B cell (primary cell): ENCODE results near the gene MED15. TPM values are rescaled to one million over a fixed set of nuclear protein-coding genes. Genes with fewer than 3 reads are reported as not detected.
"Not testable (repeated sequence)": the region's sequence is repeated elsewhere in the genome, so short reads cannot be mapped to it uniquely, and the experiment has no call there.

ENCODE experiments used
- ATAC-seq: fragments of 200-7000 bp; cut with Tn5 transposase; one replicate; pipeline ENCODE4 v1.10.0; 2021; ENCODE audit warnings: low read depth, mild to moderate bottlenecking, moderate number of reproducible peaks, moderate library complexity
- CTCF ChIA-PET: fragments of 350-600 bp; sonication (Branson Sonifier 250); formaldehyde crosslinking; loops from one replicate; lab custom pipeline; 2021; ENCODE audit warnings: antibody characterized with exemption, inconsistent platforms; lab: Charles Lee
- POLR2A ChIA-PET: fragments of 350-600 bp; sonication (Branson Sonifier 250); formaldehyde crosslinking; loops from one replicate; lab custom pipeline; 2021; ENCODE audit warnings: antibody characterized with exemption; lab: Charles Lee
- DNase-seq: peaks from one replicate; pipeline ENCODE4 v3.0.0; 2013
- H2AFZ ChIP-seq: 2 replicates; pipeline ENCODE4 v1.6.1; 2012; ENCODE audit warnings: mild to moderate bottlenecking, low read depth, low read length; ENCODE audit not compliant: insufficient read depth, poor library complexity, severe bottlenecking
- H3K27ac ChIP-seq, 2 donors: 1 replicate in 1 of 2; 2 replicates in 1 of 2; pipeline ENCODE4 v1.5.1; 2012 to 2013; ENCODE audit warnings: low read length in 2 of 2, mild to moderate bottlenecking in 2 of 2, moderate library complexity in 1 of 2
- H3K27me3 ChIP-seq, 4 experiments: fragments of 200-600 bp in 1 of 4; sonication (generic) in 1 of 4; replicated peaks in 1 of 4; 1 replicate in 2 of 4; 2 replicates in 2 of 4; pipeline versions ENCODE4 v1.6.1 to v1.7.0; 2013 to 2016; ENCODE audit warnings: low read length in 3 of 4, mild to moderate bottlenecking in 2 of 4, mixed read lengths in 1 of 4, moderate library complexity in 1 of 4; ENCODE audit not compliant: insufficient read depth in 4 of 4, control insufficient read depth in 3 of 4; ENCODE audit errors: control extremely low read depth in 1 of 4
- H3K36me3 ChIP-seq, 2 experiments: replicated peaks in 1 of 2; 1 replicate in 1 of 2; 2 replicates in 1 of 2; pipeline versions ENCODE4 v1.6.1 to v1.7.1; 2013; ENCODE audit warnings: low read length in 1 of 2; ENCODE audit not compliant: insufficient read depth in 2 of 2, control insufficient read depth in 1 of 2; ENCODE audit errors: control extremely low read depth in 1 of 2, extremely low read depth in 1 of 2
- H3K4me1 ChIP-seq, 2 donors: fragments of 200-600 bp in 1 of 2; sonication (generic) in 1 of 2; 1 replicate in 1 of 2; 2 replicates in 1 of 2; pipeline versions ENCODE4 v1.5.1 to v1.6.1; 2013 to 2017; ENCODE audit warnings: low read length in 2 of 2; ENCODE audit not compliant: control insufficient read depth in 2 of 2, insufficient read depth in 2 of 2
- H3K4me2 ChIP-seq: replicated peaks from 2 replicates; pipeline ENCODE3; 2012; ENCODE audit warnings: mild to moderate bottlenecking, low read depth, low read length; ENCODE audit not compliant: poor library complexity, severe bottlenecking
- H3K4me3 ChIP-seq, 5 experiments: fragments of 200-600 bp in 1 of 5; sonication (generic) in 1 of 5; 1 replicate in 3 of 5; 2 replicates in 2 of 5; pipeline versions ENCODE4 v1.5.1 to v1.7.0; 2011 to 2016; ENCODE audit warnings: low read length in 4 of 5, mild to moderate bottlenecking in 4 of 5, low read depth in 2 of 5, control low read depth in 1 of 5, moderate library complexity in 1 of 5; ENCODE audit not compliant: insufficient read depth in 1 of 5; ENCODE audit errors: control extremely low read depth in 1 of 5, extremely low read depth in 1 of 5
- H3K79me2 ChIP-seq: fragments of 200-600 bp; sonication (generic); one replicate; pipeline ENCODE4 v1.6.0; 2016; ENCODE audit warnings: low read length; ENCODE audit not compliant: control insufficient read depth, insufficient read depth
- H3K9ac ChIP-seq: fragments of 200-600 bp; sonication (generic); 2 replicates; pipeline ENCODE4 v1.6.1; 2017; ENCODE audit warnings: mild to moderate bottlenecking, low read length, moderate library complexity
- H3K9me3 ChIP-seq, 3 donors: one replicate each; pipeline versions ENCODE4 v1.6.1 to v1.7.1; 2013; ENCODE audit warnings: low read length in 2 of 3; ENCODE audit not compliant: control insufficient read depth in 2 of 3, insufficient read depth in 1 of 3; ENCODE audit errors: control extremely low read depth in 1 of 3
- H4K20me1 ChIP-seq: 2 replicates; pipeline ENCODE4 v1.6.0; 2012; ENCODE audit warnings: mild to moderate bottlenecking, low read length; ENCODE audit not compliant: insufficient read depth, control insufficient read depth, poor library complexity, severe bottlenecking
- H3K27ac Mint-ChIP-seq: one replicate; pipeline ENCODE4 v1.8.0; 2021; ENCODE audit warnings: mixed read lengths
- H3K27me3 Mint-ChIP-seq: one replicate; pipeline ENCODE4 v1.8.0; 2021; ENCODE audit warnings: mixed read lengths
- H3K4me1 Mint-ChIP-seq: one replicate; pipeline ENCODE4 v1.8.0; 2021; ENCODE audit warnings: mixed read lengths
- H3K4me3 Mint-ChIP-seq: one replicate; pipeline ENCODE4 v1.8.0; 2021; ENCODE audit warnings: mixed read lengths
- H3K9me3 Mint-ChIP-seq: one replicate; pipeline ENCODE4 v1.8.0; 2022; ENCODE audit warnings: mixed read lengths; ENCODE audit not compliant: insufficient read depth
- EZH2 ChIP-seq: IDR thresholded peaks from 2 replicates; pipeline ENCODE4 v1.6.1; 2012; ENCODE audit warnings: borderline replicate concordance, low read depth, mild to moderate bottlenecking, moderate library complexity, low read length; ENCODE audit not compliant: insufficient read depth, poor library complexity, severe bottlenecking
- WGBS: methylation state at CpG from one replicate; pipeline ENCODE4 v1.1.5; 2013; ENCODE audit warnings: missing lambda C conversion rate; ENCODE audit not compliant: insufficient coverage; 5-methylcytosine and 5-hydroxymethylcytosine counted together
- intact Hi-C: fragments of 100-400 bp; cut with micrococcal nuclease; formaldehyde crosslinking; loops from one replicate; pipeline ENCODE4 v1.10.0; 2022
- polyA plus RNA-seq: library from polyadenylated mRNA; depleted of rRNA; stranded (reverse); fragments of >200 nt; gene quantifications from 2 replicates; pipeline ENCODE4 v1.2.3, GENCODE V29; 2012
- total RNA-seq, 2 donors: library from RNA; stranded (reverse); fragments of 120-200 nt in 1 of 2; gene quantifications; 1 replicate in 1 of 2; 2 replicates in 1 of 2; pipeline versions ENCODE4 v1.2.3 to v1.2.4, GENCODE V29; 2013 to 2022
- TF ChIP-seq, protein P1 (sequence below): fragments of 200-600 bp; IDR thresholded peaks from one replicate; pipeline ENCODE4 v1.8.0; 2022; ENCODE audit warnings: antibody characterized with exemption, mild to moderate bottlenecking

The MED15 gene
- total and polyA plus RNA-seq, 2 donors (not counting 1 experiment from before 2014, with no cell fraction given) = 109 to 134 TPM

DNA sequence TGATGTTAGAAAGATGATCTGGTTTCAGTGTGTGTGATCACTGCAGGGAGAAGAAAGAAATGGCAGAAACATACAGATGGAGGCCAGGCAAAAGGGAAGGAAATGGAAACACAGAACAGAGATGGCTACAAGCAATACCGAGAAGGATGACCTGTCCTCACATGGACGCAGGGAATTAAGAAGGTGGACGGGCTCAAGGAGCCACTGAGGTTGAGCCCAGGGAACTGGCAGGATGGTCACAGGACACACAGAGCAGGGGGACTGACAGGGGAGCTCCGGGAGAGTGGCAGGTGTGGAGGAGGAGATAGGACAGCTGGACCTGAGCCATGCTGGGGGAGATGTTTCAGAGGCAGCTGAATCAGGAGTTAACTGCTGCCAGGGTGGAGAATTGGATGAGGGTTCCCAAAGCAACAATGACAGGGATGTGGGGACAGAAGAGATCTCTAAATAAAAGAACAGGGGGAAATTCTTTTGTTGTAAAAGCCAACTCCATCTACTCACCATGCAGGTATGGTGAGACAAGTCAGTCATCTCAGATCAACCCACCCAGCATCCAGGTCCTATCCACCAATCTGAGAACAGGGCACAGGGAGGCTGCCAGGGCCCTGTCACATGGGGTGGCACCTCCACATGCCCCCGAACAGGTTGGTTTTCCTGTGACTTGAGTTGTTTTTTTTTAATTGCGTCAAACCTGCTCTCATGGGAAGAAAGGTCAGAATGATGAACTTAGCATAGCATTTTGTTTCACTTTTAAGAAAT, 38.1 kb upstream of the MED15 start:
- no peak overlapping the region for H3K4me3 Mint-ChIP-seq
- Histone ChIP-seq H2AFZ (no peak overlapping the region), H3K9me3 (peaks cover 0 to 10% (median 0%) of the 10 kb centered on the region in 3 donors), H3K4me3 (no peak overlapping the region), H3K27me3 (no peaks in the 10 kb centered on the region), H3K79me2 (no peaks in the 10 kb centered on the region), H3K4me1 (peaks cover 15% of the 10 kb centered on the region in 2 donors), H3K4me2 (no peak overlapping the region), H4K20me1 (no peaks in the 10 kb centered on the region), H3K27ac (no peak overlapping the region), H3K9ac (no peak overlapping the region), H3K36me3 (peaks cover 0 to 34% of the 10 kb centered on the region in 2 experiments)
- ChIA-PET CTCF (interaction anchor here (0.6 to 2.0 kb wide), 6 partner anchors 9 to 52 kb away, joined by 3 to 13 read pairs (median 6); no protein-coding TSS in a partner anchor), POLR2A (interaction anchor here (0.7 kb wide), 1 partner anchor 12 kb away, joined by 3 read pairs; no protein-coding TSS in a partner anchor)
- ATAC-seq = no peak
- intact Hi-C loops = no loop called here
- peak overlapping the region; percentile 34 for H3K27ac Mint-ChIP-seq
- H3K4me1 Mint-ChIP-seq = peaks cover 25% of the 10 kb centered on the region
- H3K27me3 Mint-ChIP-seq = no peaks in the 10 kb centered on the region
- 88% methylated on average over 5 of the region's 6 CpGs for WGBS
- TF ChIP-seq, protein P1, sequence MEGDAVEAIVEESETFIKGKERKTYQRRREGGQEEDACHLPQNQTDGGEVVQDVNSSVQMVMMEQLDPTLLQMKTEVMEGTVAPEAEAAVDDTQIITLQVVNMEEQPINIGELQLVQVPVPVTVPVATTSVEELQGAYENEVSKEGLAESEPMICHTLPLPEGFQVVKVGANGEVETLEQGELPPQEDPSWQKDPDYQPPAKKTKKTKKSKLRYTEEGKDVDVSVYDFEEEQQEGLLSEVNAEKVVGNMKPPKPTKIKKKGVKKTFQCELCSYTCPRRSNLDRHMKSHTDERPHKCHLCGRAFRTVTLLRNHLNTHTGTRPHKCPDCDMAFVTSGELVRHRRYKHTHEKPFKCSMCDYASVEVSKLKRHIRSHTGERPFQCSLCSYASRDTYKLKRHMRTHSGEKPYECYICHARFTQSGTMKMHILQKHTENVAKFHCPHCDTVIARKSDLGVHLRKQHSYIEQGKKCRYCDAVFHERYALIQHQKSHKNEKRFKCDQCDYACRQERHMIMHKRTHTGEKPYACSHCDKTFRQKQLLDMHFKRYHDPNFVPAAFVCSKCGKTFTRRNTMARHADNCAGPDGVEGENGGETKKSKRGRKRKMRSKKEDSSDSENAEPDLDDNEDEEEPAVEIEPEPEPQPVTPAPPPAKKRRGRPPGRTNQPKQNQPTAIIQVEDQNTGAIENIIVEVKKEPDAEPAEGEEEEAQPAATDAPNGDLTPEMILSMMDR = no peak
- no peak for TF ChIP-seq EZH2
- H3K9me3 Mint-ChIP-seq = no peaks in the 10 kb centered on the region
- no peak for DNase-seq

DNA sequence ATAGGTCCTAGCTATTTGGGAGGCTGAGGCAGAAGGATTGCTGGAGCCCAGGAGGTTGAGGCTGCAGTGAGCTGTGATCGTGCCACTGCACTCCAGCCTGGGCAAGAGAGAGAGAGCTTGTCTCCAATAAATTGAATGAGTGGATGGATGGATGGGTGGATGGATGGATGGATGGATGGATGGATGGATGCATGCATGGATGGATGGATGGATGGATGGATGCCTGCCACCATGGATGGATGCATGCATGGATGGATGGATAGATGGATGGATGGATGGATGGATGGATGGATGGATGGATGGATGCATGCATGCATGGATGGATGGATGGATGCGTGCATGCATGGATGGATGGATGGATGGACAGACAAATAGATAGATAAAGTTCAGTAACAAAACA, 36.9 kb upstream of the MED15 start:
- H2AFZ ChIP-seq, H3K27me3 Mint-ChIP-seq, DNase-seq, intact Hi-C loops, H4K20me1 ChIP-seq, H3K27ac Mint-ChIP-seq, H3K27ac ChIP-seq, H3K79me2 ChIP-seq, H3K27me3 ChIP-seq, H3K4me3 ChIP-seq, H3K4me1 ChIP-seq, H3K9me3 ChIP-seq, H3K9me3 Mint-ChIP-seq, ATAC-seq, H3K4me2 ChIP-seq, H3K9ac ChIP-seq, H3K4me3 Mint-ChIP-seq: not testable (repeated sequence)
- H3K4me1 Mint-ChIP-seq = peaks cover 13% of the 10 kb centered on the region
- WGBS = 88% methylated on average over 1 of the region's 2 CpGs
- peaks cover 0 to 30% of the 10 kb centered on the region in 2 experiments for H3K36me3 ChIP-seq
- ChIA-PET CTCF (interaction anchor here (1.3 to 1.5 kb wide), 2 partner anchors 14 to 52 kb away, joined by 3 to 7 read pairs; no protein-coding TSS in a partner anchor), POLR2A (interaction anchor here (0.7 kb wide), 1 partner anchor 506 kb away, joined by 5 read pairs; no protein-coding TSS in a partner anchor)
